KOPT-K1 (cell line): ENCODE results near the gene GLRA2.
"Not testable (repeated sequence)": the region's sequence is repeated elsewhere in the genome, so short reads cannot be mapped to it uniquely, and the experiment has no call there.

Experiments used
- H3K27ac ChIP-seq: fragments of 200-600 bp; sonication (generic); 2 replicates; pipeline ENCODE4 v1.5.1; 2016; ENCODE audit warnings: antibody characterized with exemption, mild to moderate bottlenecking, low read depth, low read length; ENCODE audit not compliant: poor library complexity, severe bottlenecking
- H3K36me3 ChIP-seq: fragments of 200-600 bp; sonication (generic); 2 replicates; pipeline ENCODE4 v1.5.1; 2017; ENCODE audit warnings: antibody characterized with exemption, mild to moderate bottlenecking, low read length, moderate library complexity; ENCODE audit not compliant: insufficient read depth
- H3K9me3 ChIP-seq: fragments of 200-600 bp; sonication (generic); 2 replicates; pipeline ENCODE4 v1.5.1; 2017; ENCODE audit warnings: antibody characterized with exemption, low read length, mild to moderate bottlenecking; ENCODE audit not compliant: insufficient read depth, poor library complexity, severe bottlenecking

GLRA2 gene

DNA sequence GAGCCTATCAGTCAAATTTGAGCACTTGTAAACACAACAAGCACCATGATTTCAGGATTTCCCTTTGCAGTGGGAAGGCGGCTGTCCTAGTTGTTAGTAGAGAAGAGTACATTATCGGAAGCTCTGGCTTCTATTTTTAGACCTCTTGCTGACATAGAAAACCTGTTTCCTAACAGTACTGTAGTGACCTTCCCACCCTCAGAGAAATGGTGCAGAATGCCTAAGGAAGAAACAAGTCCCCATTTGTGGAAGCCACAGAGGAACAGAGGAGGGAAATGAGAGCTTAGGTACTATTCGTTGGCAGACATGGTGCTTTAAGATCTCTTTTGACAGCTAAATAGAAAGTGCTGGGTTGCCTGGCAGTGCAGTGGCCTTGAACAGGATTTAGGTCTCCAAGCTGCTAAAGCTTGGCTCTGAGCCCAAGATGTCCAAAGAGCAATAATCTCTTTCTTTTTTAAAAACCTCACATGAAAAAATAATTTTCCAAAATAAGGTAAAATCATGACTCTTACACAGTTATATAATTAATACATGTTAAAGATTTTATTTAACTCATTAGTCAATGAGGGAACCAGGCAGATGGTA, 24.9 kb downstream of the GLRA2 start:
- Histone ChIP-seq H3K27ac (no peak overlapping the region), H3K9me3 (no peaks in the 10 kb centered on the region), H3K36me3 (no peaks in the 10 kb centered on the region)

DNA sequence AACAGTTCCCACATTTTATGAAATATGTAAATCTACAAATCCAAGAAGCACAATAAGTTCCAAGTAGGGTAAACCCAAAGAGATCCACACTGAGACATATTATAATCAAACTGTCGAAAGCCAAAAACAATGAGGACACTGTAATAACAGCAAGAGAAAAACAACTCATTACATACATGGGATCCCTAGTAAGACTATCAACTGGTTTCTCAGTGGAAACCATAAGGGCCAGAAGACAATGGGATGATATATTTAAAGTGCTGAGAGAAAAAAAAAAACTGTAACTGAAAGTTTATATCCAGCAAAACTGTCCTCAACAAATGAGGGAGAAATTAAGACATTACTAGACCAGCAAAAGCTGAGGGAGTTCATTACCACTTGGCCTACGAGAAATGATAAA, 34.7 kb downstream of the GLRA2 start:
- H3K36me3 ChIP-seq = no peaks in the 10 kb centered on the region
- H3K27ac ChIP-seq = no peak overlapping the region
- no peaks in the 10 kb centered on the region for H3K9me3 ChIP-seq

DNA sequence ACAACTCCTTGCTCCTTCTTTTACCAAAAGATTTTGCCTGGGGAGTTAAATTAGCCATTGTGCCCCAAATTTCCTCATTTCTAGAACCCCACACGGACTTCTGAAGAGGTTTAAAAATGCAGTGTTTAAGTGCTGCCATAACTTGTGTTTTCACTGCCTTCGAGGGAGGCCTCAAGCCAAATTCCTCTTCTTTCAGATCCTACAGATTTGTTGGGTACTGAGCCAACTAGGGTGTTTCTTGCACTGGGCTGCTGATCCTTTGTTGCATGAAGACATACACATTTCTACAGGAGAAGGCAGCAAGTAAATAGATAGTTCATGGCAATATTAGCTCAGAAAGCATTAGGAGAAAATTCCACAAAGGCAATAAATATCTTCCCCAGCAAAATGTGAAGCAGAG, 43.8 kb downstream of the GLRA2 start:
- Histone ChIP-seq H3K36me3 (no peaks in the 10 kb centered on the region), H3K9me3 (no peaks in the 10 kb centered on the region), H3K27ac (no peak overlapping the region)

DNA sequence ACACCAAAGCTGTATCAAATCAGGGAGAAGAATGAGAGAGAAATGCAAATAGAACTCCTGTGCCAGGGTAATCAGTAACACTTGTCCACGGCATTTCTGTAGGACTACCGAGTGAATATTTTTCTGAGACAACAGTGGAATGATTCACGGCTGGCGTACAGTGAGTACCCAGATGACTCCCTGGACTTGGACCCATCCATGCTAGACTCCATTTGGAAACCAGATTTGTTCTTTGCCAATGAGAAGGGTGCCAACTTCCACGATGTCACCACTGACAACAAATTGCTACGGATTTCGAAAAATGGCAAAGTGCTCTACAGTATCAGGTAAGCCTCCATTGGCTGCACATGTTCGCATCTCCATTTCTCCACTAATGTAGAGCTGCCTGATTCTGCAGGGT, 51.7 kb downstream of the GLRA2 start:
- H3K36me3 ChIP-seq = no peaks in the 10 kb centered on the region
- H3K9me3 ChIP-seq = no peaks in the 10 kb centered on the region
- no peak overlapping the region for H3K27ac ChIP-seq

DNA sequence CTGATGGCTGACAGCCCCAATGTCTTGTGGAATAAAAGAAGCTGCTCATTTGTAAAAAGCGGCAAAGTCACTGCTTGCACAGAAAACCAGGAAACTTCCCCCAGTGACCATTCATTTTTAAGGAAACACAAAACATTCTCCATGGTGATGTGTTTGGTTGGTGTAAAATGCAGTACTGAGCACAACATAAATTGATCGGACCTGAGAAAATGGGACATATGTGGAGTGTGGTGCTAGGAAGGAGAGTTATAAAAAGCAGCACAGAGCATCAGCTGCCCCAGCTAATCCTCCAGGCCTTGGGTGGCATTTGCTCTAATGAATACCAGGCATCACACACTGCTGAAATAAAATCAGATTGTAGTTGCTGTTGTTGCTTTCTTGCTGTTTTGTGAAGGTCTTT, 55.2 kb downstream of the GLRA2 start:
- H3K36me3 ChIP-seq = no peaks in the 10 kb centered on the region
- no peaks in the 10 kb centered on the region for H3K9me3 ChIP-seq
- no peak overlapping the region for H3K27ac ChIP-seq

DNA sequence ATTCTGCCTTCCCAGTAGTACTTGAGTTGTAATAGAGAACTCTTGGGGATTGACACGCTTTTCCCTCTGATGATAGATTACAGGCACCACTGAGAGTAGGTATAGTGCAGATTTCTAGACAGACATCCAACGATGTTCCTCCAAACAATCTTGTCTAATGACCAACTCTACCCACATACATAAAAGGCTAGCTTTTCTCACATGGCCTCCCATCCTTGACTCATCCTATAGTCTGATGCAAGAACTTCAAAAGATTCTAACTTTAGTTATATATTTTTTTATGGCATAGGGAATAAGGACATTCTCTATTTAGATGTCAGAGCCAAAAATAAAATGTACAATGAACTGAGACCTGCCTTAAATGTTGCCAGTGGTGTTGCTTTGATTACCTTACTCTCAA, 60.9 kb downstream of the GLRA2 start:
- no peaks in the 10 kb centered on the region for H3K9me3 ChIP-seq
- no peak overlapping the region for H3K27ac ChIP-seq
- no peaks in the 10 kb centered on the region for H3K36me3 ChIP-seq

DNA sequence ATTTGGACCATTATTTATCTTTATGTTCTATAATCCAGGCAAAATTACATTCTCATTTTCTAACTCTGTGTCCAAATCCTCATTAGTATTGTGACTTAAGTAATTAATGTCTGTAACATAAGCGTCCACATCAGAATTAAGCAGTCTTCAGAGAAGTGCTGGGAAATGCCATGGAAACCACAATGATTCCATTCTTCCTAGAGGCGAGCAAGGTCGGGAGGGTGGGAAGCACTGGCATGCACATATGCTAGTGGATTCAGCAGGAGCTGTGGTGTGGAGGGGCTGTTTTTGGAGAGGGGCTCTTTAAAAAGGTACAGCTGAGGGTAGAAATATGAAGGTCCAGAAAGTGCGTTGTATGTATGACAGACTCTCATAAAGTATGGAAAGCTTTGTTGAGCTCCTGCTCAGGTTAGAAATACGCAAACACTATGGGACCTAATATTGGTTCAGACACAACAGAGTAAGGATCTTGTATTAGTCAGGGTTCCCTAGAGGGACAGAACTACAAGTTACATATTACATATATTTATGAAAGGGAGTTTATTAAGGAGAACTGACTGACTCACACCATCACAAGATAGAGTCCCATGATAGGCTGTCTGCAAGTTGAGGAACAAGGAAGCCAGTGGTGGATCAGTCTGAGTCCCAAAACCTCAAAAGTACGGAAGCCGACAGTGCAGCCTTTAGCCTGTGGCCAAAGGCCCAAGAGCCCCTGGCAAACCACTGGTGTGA, 61.5 kb downstream of the GLRA2 start:
- H3K36me3 ChIP-seq = no peaks in the 10 kb centered on the region
- H3K9me3 ChIP-seq = no peaks in the 10 kb centered on the region
- H3K27ac ChIP-seq = no peak overlapping the region

DNA sequence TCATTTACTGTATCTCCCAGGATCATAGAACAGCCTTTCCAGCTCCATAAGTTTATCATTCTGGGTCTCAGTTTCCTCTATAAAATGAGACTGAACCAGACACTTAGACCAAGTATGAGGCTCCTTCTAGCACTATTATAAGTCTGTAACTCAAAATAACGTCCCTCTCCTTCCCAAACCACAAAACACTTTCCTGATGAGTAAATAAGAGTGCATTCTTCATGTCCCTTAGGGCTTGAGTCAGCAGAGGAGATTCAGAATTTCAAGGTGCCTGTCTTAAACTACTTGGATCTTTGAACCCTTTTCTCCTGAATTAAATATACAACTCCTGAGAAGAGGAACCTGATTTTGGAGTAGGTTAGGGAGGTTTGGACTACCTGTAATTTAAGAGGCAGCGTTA, 62.6 kb downstream of the GLRA2 start:
- Histone ChIP-seq H3K27ac (no peak overlapping the region), H3K9me3 (no peaks in the 10 kb centered on the region), H3K36me3 (no peaks in the 10 kb centered on the region)

DNA sequence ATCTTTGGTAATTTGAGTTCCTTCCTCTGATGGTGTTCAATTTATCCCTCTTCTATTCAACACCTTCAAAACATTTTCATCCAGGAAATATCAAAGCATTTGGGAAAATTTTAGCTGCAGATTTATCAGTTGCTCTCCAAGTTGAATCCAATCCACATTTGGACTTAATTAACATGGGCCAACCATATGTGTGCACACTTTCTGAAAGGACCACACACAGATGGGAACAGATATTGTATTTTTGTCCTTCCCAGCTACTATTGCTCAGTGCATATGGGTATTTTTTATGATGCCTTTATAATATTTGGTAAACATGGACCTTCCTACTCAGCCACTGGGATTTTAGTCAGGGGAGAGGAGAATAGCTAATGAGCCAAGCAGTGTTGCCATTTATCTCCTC, 65.2 kb downstream of the GLRA2 start:
- Histone ChIP-seq H3K9me3 (no peaks in the 10 kb centered on the region), H3K27ac (no peak overlapping the region), H3K36me3 (no peaks in the 10 kb centered on the region)

DNA sequence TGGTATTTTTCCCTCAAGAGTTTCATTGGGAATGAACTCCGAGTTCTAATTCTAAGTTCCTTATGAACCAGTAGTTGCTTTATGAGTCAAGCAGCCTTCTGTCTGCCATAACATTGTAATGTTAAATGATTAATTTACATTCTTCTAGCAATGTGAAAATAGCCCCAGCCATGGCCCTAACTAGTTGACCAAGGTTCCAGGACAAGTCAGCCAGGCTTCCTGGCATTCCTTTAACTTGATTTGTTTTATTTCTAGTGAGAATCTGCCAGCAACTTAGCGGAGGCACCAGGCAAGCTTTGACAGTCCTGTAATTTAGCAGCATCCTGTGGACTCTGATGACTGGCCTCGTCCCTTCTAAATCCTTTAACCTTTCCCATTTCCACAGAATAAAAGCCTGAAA, 69.0 kb downstream of the GLRA2 start:
- Histone ChIP-seq H3K36me3 (no peaks in the 10 kb centered on the region), H3K27ac (no peak overlapping the region), H3K9me3 (no peaks in the 10 kb centered on the region)

DNA sequence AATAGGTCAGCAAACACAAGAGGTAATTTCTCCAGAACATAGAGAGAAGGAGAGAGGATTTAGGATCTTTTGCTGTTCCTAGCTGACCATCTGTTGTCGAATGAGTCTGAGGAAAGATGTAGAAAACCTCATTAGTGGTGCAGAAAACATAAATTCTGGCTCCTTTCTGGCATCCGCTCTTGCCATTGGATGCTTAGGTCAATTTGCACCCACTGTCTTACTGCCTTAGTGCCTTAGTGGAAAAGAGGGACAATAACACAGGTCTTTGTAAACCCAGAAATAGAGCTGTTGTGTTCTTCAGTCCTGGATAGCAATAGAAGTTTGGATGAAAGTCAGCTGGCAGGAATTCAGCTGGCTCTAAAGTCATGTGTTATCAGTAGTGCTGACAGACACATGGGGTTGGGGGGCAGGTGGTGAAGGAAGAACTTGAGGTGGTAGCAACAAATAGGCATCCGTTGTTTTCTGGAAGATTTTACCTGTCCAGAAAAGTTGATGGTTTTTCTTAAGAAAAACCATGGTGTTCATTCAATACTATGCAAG, 78.2 kb downstream of the GLRA2 start:
- Histone ChIP-seq H3K27ac (no peak overlapping the region), H3K9me3 (no peaks in the 10 kb centered on the region), H3K36me3 (no peaks in the 10 kb centered on the region)

DNA sequence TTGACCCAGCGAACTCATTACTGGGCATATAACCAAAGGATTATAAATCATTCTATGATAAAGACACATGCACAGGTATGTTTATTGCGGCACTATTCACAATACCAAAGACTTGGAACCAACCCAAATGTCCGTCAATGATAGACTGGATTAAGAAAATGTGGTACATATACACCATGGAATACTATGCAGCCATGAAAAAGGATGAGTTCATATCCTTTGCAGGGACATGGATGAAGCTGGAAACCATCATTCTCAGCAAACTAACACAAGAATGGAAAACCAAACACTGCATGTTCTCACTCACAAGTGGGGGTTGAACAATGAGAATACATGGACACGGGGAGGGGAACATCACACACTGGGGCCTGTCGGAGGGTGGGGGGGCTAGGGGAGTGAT, 83.1 kb downstream of the GLRA2 start:
- H3K9me3 ChIP-seq, H3K36me3 ChIP-seq, H3K27ac ChIP-seq: not testable (repeated sequence)

DNA sequence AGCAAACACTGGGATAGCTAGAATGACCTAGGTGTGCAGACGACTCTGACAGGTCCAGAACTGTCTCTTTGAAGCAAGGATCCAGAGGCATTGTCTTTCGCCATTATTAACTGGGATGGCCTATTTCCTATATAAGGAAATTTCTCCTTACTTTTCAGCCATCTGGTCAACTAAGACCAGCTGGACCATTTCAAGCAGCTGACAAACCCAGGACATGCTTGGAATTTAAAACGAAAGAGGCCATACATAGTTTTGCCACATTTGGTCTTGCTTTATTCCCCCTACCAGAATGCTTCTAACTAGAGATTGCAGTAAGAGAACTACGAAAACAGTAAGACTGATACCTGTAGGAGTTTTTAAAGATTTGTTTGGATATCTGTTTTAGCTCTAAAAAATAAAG, 87.0 kb downstream of the GLRA2 start:
- Histone ChIP-seq H3K9me3 (no peaks in the 10 kb centered on the region), H3K27ac (no peak overlapping the region), H3K36me3 (no peaks in the 10 kb centered on the region)

DNA sequence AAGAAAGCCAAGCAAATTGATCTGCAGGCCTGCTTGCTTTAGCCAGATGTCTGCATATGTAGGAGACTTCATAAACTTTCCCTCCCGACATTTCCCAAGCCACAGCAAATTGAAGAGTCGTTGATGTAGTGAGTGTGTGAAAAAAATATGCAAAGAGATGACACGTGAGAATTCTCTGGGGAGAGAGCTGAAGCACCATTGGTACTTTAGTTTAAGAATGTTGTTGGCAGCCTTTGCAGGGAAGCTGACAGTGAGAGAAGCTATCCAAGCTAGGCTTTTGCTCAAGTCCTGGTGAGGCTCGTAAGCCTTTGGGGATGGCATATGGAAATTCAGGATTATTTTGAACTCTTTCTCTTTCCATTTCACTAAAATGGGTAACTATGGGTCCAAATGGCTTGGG, 87.5 kb downstream of the GLRA2 start:
- H3K27ac ChIP-seq = no peak overlapping the region
- H3K36me3 ChIP-seq = no peaks in the 10 kb centered on the region
- no peaks in the 10 kb centered on the region for H3K9me3 ChIP-seq

DNA sequence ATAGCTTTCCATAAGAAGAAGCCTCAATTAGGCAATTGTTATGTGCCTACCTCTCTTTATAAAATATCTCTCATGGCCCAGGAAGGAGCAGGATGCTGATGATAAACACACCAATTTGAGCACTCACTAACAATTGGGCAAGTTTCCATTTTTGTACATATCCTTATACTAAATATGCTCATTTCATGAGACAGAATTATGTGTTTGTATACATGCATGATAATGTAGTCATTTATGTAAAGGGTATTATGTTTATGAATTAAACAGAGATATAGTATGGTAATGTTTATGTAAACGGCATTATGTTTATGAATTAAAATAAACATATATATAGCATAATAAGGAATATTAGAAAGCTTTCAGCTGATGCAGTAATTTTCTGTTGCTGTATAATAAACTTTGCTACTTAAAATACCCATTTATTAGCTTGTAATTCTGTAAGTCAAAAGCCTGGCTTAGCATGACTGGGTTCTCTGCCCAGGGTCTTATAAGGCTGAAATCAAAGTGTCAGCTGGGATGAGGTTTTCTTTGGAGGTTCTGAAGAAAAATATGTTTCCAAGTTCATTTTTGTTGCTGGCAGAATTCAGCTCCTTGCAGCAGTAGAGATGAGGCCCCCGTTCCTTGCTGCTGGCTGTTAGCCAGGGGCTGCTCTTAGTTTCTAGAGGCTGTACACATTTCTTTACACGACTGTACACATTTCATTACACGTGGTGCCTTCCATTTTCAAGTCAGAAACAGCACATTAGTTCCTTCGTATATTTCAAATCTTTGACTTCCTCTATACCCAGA, 89.0 kb downstream of the GLRA2 start:
- Histone ChIP-seq H3K36me3 (no peaks in the 10 kb centered on the region), H3K27ac (no peak overlapping the region), H3K9me3 (no peaks in the 10 kb centered on the region)
